NCI-H2107 treated with DMSO at 0.1 percent for 48 hours (cell line): ENCODE data around the gene NGDN.
A peak's percentile ranks its signal among the peaks of the same experiment; 100 is the strongest.
"Not testable (repeated sequence)": the region's sequence is repeated elsewhere in the genome, so short reads cannot be mapped to it uniquely, and the experiment has no call there.

Experiments
- DNase-seq: peaks from one replicate; lab custom pipeline; 2025; ENCODE audit not compliant: unreplicated experiment; lab: John Stamatoyannopoulos, UW

The NGDN gene

GRCh38 chr14:23469127-23469905 is at the start of gene NGDN:
Gene NGDN, plus strand, starts transcription at chr14:23469703. Its CDS starts 13 bp downstream, at chr14:23469716.
- DNase-seq, result peak; percentile 100

GRCh38 chr14:23421594-23421993 is 47.9 kb upstream of the NGDN start:
- no peak for DNase-seq

- DNase-seq, result no peak
Observed at GRCh38 chr14:23423657-23424056, 45.8 kb upstream of the NGDN start.

GRCh38 chr14:23425169-23425568 is 44.3 kb upstream of the NGDN start:
- no peak for DNase-seq

- not testable (repeated sequence) for DNase-seq
Observed at GRCh38 chr14:23425798-23426197, 43.7 kb upstream of the NGDN start.

- DNase-seq, result no peak
Observed at GRCh38 chr14:23428686-23429495, 40.6 kb upstream of the NGDN start.

GRCh38 chr14:23430016-23430722 is 39.3 kb upstream of the NGDN start:
- no peak for DNase-seq

- no peak for DNase-seq
Observed at GRCh38 chr14:23430723-23431085, 38.8 kb upstream of the NGDN start.

GRCh38 chr14:23431486-23431885 is 38.0 kb upstream of the NGDN start:
- DNase-seq, result no peak

GRCh38 chr14:23432102-23432925 is 37.2 kb upstream of the NGDN start:
- DNase-seq, result no peak

- DNase-seq, result no peak
Observed at GRCh38 chr14:23432946-23433345, 36.6 kb upstream of the NGDN start.

- DNase-seq, result no peak
Observed at GRCh38 chr14:23433457-23433856, 36.0 kb upstream of the NGDN start.

GRCh38 chr14:23434488-23435222 is 34.8 kb upstream of the NGDN start:
- DNase-seq, result no peak

- no peak for DNase-seq
Observed at GRCh38 chr14:23435543-23436326, 33.8 kb upstream of the NGDN start, which contains the start of gene MYH7. Gene MYH7, minus strand, starts transcription at chr14:23435660. Its CDS starts 1,928 bp downstream, at chr14:23433732.

- DNase-seq, result peak; percentile 32
Observed at GRCh38 chr14:23436327-23437132, 33.0 kb upstream of the NGDN start.

- peak; percentile 17 for DNase-seq
Observed at GRCh38 chr14:23437133-23438100, 32.1 kb upstream of the NGDN start.
